Natural killer cell treated with Interleukin-12 subunit alpha and Interleukin-12 subunit beta and Interleukin-15 and Interleukin-18, amount 100 ng/mL, for 72 hours (primary cell): Measurements from ENCODE around the gene PLEKHG4. TPM values are rescaled to one million over a fixed set of nuclear protein-coding genes. Genes with fewer than 3 reads are reported as not detected.

Source experiments
- ATAC-seq, 2 donors: fragments of 150-1000 bp; cut with Tn5 transposase in 1 of 2; sonication (Bioruptor Pico), chemical (Tn5 transposase) in 1 of 2; 2 replicates each; pipeline ENCODE4 v1.10.0; 2021
- DNase-seq: peaks from one replicate; pipeline ENCODE4 v3.0.0; 2022; ENCODE audit warnings: low spot score
- H3K27ac Mint-ChIP-seq, 2 donors: 1 replicate in 1 of 2; 2 replicates in 1 of 2; pipeline ENCODE4 v1.8.0; 2022; ENCODE audit warnings: mixed read lengths in 2 of 2, mild to moderate bottlenecking in 1 of 2, moderate library complexity in 1 of 2
- H3K27me3 Mint-ChIP-seq, 2 donors: 1 replicate in 1 of 2; 2 replicates in 1 of 2; pipeline ENCODE4 v1.8.0; 2022; ENCODE audit warnings: mixed read lengths in 2 of 2
- H3K36me3 Mint-ChIP-seq: one replicate; pipeline ENCODE4 v1.8.0; 2022; ENCODE audit warnings: mixed read lengths
- H3K4me1 Mint-ChIP-seq, 2 donors: 1 replicate in 1 of 2; 2 replicates in 1 of 2; pipeline ENCODE4 v1.8.0; 2022; ENCODE audit warnings: low read depth in 2 of 2, mixed read lengths in 2 of 2, mild to moderate bottlenecking in 1 of 2
- H3K4me3 Mint-ChIP-seq: one replicate; pipeline ENCODE4 v1.8.0; 2022; ENCODE audit warnings: mixed read lengths
- H3K9me3 Mint-ChIP-seq: 2 replicates; pipeline ENCODE4 v1.8.0; 2022; ENCODE audit warnings: mixed read lengths
- total RNA-seq, 2 donors: library from RNA; stranded (reverse); gene quantifications; one replicate each; pipeline ENCODE4 v1.2.3, GENCODE V29; 2022

Gene PLEKHG4
- total RNA-seq, 2 donors from 2014 or later = 5.8 to 8.7 TPM

DNA sequence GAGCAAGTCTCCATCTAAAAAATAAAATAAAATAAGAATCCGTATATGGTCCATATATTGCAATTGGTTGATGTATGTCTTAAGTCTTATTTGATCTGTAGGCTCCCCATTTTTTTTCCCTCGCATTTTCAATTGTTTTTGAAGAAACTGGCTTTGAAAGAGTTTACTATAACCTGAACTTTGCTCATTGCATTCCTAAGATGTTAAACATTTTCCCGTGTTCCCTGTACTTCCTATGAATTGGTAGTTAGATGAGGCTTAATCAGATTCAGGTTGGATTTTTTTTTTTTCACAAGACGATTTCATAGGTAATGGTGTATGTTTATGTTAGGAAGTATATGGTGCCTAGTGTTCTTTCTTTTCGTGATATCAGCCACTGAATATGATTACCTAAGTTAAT is 50.6 kb downstream of the PLEKHG4 start:
- no peaks in the 10 kb centered on the region for H3K36me3 Mint-ChIP-seq
- ATAC-seq (no peak), DNase-seq (no peak)
- H3K27me3 Mint-ChIP-seq = peaks cover 0 to 6% of the 10 kb centered on the region in 2 donors
- no peaks in the 10 kb centered on the region for H3K9me3 Mint-ChIP-seq
- H3K4me1 Mint-ChIP-seq = peaks cover 13 to 16% of the 10 kb centered on the region in 2 donors
- H3K4me3 Mint-ChIP-seq = no peak overlapping the region
- H3K27ac Mint-ChIP-seq = no peak overlapping the region

DNA sequence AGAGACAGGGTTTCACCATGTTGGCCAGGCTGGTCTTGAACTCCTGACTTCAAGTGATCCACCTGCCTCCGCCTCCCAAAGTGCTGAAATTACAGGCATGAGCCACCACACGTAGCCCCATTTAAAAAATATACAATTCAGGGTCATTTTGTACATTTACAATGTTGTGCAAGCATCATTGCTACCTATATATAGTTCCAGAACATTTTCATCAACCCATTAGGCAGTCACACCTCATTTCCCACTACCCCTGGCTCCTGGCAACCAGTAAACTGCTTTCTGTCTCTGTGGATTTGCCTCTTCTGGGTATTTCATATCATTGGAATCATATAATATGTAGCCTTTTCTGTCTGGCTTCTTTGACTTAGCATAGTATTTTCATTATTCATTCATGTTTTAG is 54.0 kb downstream of the PLEKHG4 start:
- ATAC-seq = no peak
- Mint-ChIP-seq H3K4me1 (no peaks in the 10 kb centered on the region), H3K4me3 (no peak overlapping the region), H3K27me3 (no peaks in the 10 kb centered on the region), H3K27ac (no peak overlapping the region), H3K9me3 (no peaks in the 10 kb centered on the region), H3K36me3 (no peaks in the 10 kb centered on the region)
- DNase-seq = no peak

DNA sequence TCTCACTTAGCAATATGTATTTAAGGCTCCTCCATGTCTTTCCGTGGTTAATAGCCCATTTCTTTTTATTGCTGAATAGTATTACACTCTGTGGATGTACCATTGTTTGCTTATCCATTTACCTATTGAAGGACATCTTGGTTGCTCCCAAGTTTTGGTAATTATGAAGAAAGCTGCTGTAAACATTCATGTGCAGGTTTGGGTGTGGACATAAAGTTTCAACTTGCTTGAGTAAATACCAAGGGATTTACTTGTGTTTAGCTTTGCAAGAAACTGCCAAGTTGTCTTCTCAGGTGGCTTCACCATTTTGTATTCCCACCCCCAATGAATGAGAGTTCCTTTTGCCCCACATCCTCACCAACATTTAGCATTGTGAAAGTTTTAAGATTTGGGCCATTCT is 56.8 kb downstream of the PLEKHG4 start:
- no peaks in the 10 kb centered on the region for H3K4me1 Mint-ChIP-seq
- no peaks in the 10 kb centered on the region for H3K9me3 Mint-ChIP-seq
- no peaks in the 10 kb centered on the region for H3K36me3 Mint-ChIP-seq
- no peaks in the 10 kb centered on the region for H3K27me3 Mint-ChIP-seq
- no peak for ATAC-seq
- H3K4me3 Mint-ChIP-seq = no peak overlapping the region
- no peak overlapping the region for H3K27ac Mint-ChIP-seq
- DNase-seq = no peak

DNA sequence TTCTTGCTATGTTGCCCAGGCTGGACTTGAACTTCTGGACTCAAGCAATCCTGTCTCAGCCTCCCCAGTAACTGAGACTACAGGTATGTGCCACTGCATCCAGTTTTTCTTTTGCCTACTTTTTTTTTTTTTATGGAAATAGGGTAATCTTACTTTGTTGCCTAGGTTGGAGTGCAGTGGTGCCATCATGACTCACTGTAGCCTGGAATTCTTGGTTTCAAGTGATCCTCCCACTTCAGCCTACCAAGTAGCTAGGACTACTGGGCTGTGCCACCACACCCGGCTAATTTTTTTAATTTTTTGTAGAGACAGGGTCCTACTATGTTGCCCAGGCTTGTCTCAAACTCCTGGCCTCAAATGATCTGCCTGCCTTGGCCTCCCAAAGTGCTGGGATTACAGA is 57.3 kb downstream of the PLEKHG4 start:
- Mint-ChIP-seq H3K9me3 (no peaks in the 10 kb centered on the region), H3K36me3 (no peaks in the 10 kb centered on the region), H3K27ac (no peak overlapping the region), H3K4me1 (no peaks in the 10 kb centered on the region), H3K4me3 (no peak overlapping the region), H3K27me3 (no peaks in the 10 kb centered on the region)
- DNase-seq = no peak
- no peak for ATAC-seq

Other genes with a start within 250 kb of the PLEKHG4 start
- gene PHAF1, start 169.6 kb upstream of the PLEKHG4 start, total RNA-seq = 10 to 100 TPM; 14.3 to 26.7 TPM
- gene B3GNT9, start 128.5 kb upstream of the PLEKHG4 start, total RNA-seq = 1 to 10 TPM; 3.3 to 3.8 TPM
- 10 to 100 TPM; 38.5 to 51.2 TPM for gene TRADD, start 119.6 kb upstream of the PLEKHG4 start, total RNA-seq
- 10 to 100 TPM; 15.3 to 16.8 TPM for gene FBXL8, start 119.6 kb upstream of the PLEKHG4 start, total RNA-seq
- gene HSF4, start 114.8 kb upstream of the PLEKHG4 start, total RNA-seq = 10 to 100 TPM; 17.2 to 19.4 TPM
- 10 to 100 TPM; 10.5 to 20.1 TPM for gene NOL3, start 109.0 kb upstream of the PLEKHG4 start, total RNA-seq
- gene MATCAP1, start 95.6 kb upstream of the PLEKHG4 start, total RNA-seq = 10 to 100 TPM; 33.2 to 33.8 TPM
- gene EXOC3L1, start 89.4 kb upstream of the PLEKHG4 start, total RNA-seq = under 1 TPM in 1 of 2 donors, not detected in 1; 0.38 TPM
- gene E2F4, start 87.4 kb upstream of the PLEKHG4 start, total RNA-seq = 100 to 1,000 TPM; 110 to 188 TPM
- gene ELMO3, start 80.4 kb upstream of the PLEKHG4 start, total RNA-seq = 10 to 100 TPM in 1 of 2 donors, 1 to 10 TPM in 1; 3.6 to 13.9 TPM
- 10 to 100 TPM; 55.1 to 56.1 TPM for gene TMEM208, start 52.4 kb upstream of the PLEKHG4 start, total RNA-seq
- 100 to 1,000 TPM; 156 to 160 TPM for gene FHOD1, start 32.1 kb upstream of the PLEKHG4 start, total RNA-seq
- gene SLC9A5, start 30.6 kb upstream of the PLEKHG4 start, total RNA-seq = 1 to 10 TPM; 1.4 to 5.9 TPM
- under 1 TPM in 1 of 2 donors, not detected in 1; 0.67 TPM for gene KCTD19, start 47.2 kb downstream of the PLEKHG4 start, total RNA-seq
- gene LRRC36, start 47.3 kb downstream of the PLEKHG4 start, total RNA-seq = under 1 TPM in 1 of 2 donors, not detected in 1; 0.61 TPM
- gene TPPP3, start 114.0 kb downstream of the PLEKHG4 start, total RNA-seq = under 1 TPM in 1 of 2 donors, not detected in 1; 0.31 TPM
- 1 to 10 TPM; 1.6 to 2.0 TPM for gene ZDHHC1, start 136.9 kb downstream of the PLEKHG4 start, total RNA-seq
- not detected for gene HSD11B2, start 151.6 kb downstream of the PLEKHG4 start, total RNA-seq
- gene ATP6V0D1, start 201.6 kb downstream of the PLEKHG4 start, total RNA-seq = 10 to 100 TPM; 66.9 to 85.5 TPM
- gene AGRP, start 204.0 kb downstream of the PLEKHG4 start, total RNA-seq = not detected
- 10 to 100 TPM; 47.7 to 48.2 TPM for gene RIPOR1, start 249.3 kb downstream of the PLEKHG4 start, total RNA-seq